Esophagus squamous epithelium (tissue), 5 donors: Measurements from ENCODE around the gene ERC2. TPM values are rescaled to one million over a fixed set of nuclear protein-coding genes. Genes with fewer than 3 reads are reported as not detected.

Source experiments
- DNase-seq: peaks from one replicate; lab custom pipeline; 2025; lab: John Stamatoyannopoulos, UW
- H3K27ac ChIP-seq, 4 donors: fragments of 200-600 bp; sonication (generic); one replicate each; pipeline ENCODE4 v1.5.1; 2016 to 2019; ENCODE audit warnings: mild to moderate bottlenecking in 1 of 4
- H3K27me3 ChIP-seq, 4 donors: fragments of 200-600 bp; sonication (generic); 1 replicate in 3 of 4; 2 replicates in 1 of 4; pipeline versions ENCODE4 v1.5.1 to v1.6.0; 2017 to 2021; ENCODE audit warnings: antibody characterized with exemption in 1 of 4
- H3K36me3 ChIP-seq, 3 donors: fragments of 200-600 bp; sonication (generic); one replicate each; pipeline ENCODE4 v1.5.1; 2016 to 2019
- H3K4me1 ChIP-seq, 3 donors: fragments of 200-600 bp; sonication (generic); one replicate each; pipeline ENCODE4 v1.5.1; 2017 to 2019
- H3K4me3 ChIP-seq, 4 donors: fragments of 200-600 bp; sonication (generic); 1 replicate in 3 of 4; 2 replicates in 1 of 4; pipeline ENCODE4 v1.5.1; 2016 to 2019; ENCODE audit warnings: mild to moderate bottlenecking in 2 of 4, moderate library complexity in 1 of 4
- H3K9me3 ChIP-seq, 3 donors: fragments of 200-600 bp; sonication (generic); one replicate each; pipeline ENCODE4 v1.5.1; 2016 to 2019
- CTCF ChIP-seq, 6 experiments: fragments of 450-650 bp in 4 of 6; fragments of 200-600 bp in 2 of 6; sonication (generic) in 2 of 6; IDR thresholded peaks; one replicate each; pipeline ENCODE4 v1.5.1; 2016 to 2019; ENCODE audit warnings: antibody characterized with exemption in 6 of 6, mild to moderate bottlenecking in 4 of 6, moderate library complexity in 4 of 6
- POLR2A ChIP-seq, 4 donors: fragments of 450-650 bp; IDR thresholded peaks; one replicate each; pipeline ENCODE4 v1.6.1; 2017; ENCODE audit warnings: antibody characterized with exemption in 4 of 4, mild to moderate bottlenecking in 4 of 4, moderate library complexity in 3 of 4
- WGBS, 2 donors: methylation state at CpG; one replicate each; pipeline ENCODE4 v1.1.5; 2018; 5-methylcytosine and 5-hydroxymethylcytosine counted together
- intact Hi-C: fragments of 100-400 bp; cut with DNase I; formaldehyde crosslinking; loops from one replicate; pipeline ENCODE4 v1.15.0; 2022
- total RNA-seq, 4 donors: library from RNA; depleted of rRNA; stranded (reverse); fragments of >200 nt; gene quantifications; one replicate each; pipeline ENCODE4 v1.1.0, GENCODE V29; 2016
- donor health status: DM: yes; HTN: yes; CAD: no.

The ERC2 gene
- total RNA-seq, 4 donors from 2014 or later: 0.12 to 1.9 (median 0.86) TPM

GRCh38 chr3:55516392-55517030 lies 951.8 kb downstream of the ERC2 start:
- DNase-seq: no peak
- WGBS, 2 donors: 77 to 80% methylated on average over 10 of the region's 10 CpGs
- H3K27ac ChIP-seq: no peak overlapping the region
- no peaks in the 10 kb centered on the region for H3K27me3 ChIP-seq
- H3K4me1 ChIP-seq: peaks cover 3 to 35% (median 9%) of the 10 kb centered on the region in 3 donors
- TF ChIP-seq POLR2A (IDR thresholded peaks at IDR 0.05): no peak
- no peak for TF ChIP-seq CTCF (IDR thresholded peaks at IDR 0.05)
- H3K4me3 ChIP-seq: no peak overlapping the region
- intact Hi-C loops: no loop called here
- H3K36me3 ChIP-seq: no peaks in the 10 kb centered on the region
- no peaks in the 10 kb centered on the region for H3K9me3 ChIP-seq

GRCh38 chr3:55515550-55516246 lies 952.6 kb downstream of the ERC2 start:
- Histone ChIP-seq H3K27me3 (no peaks in the 10 kb centered on the region), H3K9me3 (no peaks in the 10 kb centered on the region), H3K4me1 (peaks cover 0 to 27% (median 3%) of the 10 kb centered on the region in 3 donors), H3K36me3 (no peaks in the 10 kb centered on the region), H3K4me3 (no peak overlapping the region), H3K27ac (no peak overlapping the region)
- intact Hi-C loops: no loop called here
- TF ChIP-seq POLR2A (IDR thresholded peaks at IDR 0.05) (no peak), CTCF (IDR thresholded peaks at IDR 0.05) (no peak)
- no peak for DNase-seq
- 62 to 63% methylated on average over 12 to 13 of the region's 14 CpGs for WGBS, 2 donors

DNA sequence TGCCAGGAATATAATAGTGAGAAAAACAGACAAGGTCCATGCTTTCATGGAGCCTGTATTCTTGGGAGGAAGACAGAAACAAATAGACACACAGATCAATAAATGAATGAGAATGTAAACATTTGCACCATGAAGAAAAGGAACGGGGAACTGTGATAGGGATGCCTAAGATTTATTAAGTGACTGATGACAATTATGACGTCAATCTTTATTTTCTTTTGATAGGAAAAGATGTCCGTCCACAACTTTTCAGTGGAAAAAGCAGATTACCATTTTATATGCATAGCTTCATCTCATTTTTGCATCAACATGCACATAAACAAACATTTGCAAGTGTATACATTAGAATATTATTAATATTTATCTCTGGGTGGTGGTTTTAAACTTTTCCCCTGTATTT lies 953.3 kb downstream of the ERC2 start:
- 73 to 90% methylated on average over 3 of the region's 3 CpGs for WGBS, 2 donors
- no peak for DNase-seq

DNA sequence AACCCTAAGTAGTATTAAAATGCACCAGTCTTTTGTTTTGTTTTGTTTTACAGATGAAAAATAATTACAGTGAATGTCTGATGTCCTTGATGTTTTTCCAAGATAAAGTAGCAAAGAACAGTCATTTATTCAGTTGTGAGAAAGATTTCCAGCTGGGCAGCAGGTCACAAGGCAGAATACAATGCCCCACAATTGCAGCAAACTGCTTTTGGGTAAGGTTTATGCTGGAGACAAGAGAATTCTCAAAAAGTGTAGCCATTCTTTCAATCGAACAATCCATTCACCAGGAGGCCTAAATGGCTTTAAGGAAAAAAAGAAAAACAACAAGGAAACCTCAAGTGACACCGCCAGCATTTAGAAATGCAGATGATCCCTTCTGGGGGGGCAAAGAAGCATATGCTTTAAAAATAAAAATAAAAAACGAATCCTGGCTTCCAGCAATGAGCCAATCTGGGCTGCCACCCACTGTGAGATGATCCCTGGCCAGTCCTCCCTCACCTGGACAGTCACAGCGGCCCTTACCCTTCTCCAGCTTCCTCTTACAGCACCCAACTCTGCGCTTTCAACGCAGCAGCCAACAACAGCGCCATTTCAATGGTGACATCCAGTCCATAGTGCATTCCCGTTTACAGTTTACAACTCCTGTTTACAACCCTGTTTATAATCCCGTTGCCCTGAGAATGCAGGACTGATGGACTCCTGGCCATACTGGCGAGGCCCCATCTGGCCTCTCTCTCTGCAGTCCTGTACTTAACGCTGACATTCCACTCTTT lies 955.5 kb downstream of the ERC2 start:
- intact Hi-C loops: no loop called here
- DNase-seq: no peak
- Histone ChIP-seq H3K4me3 (no peak overlapping the region), H3K9me3 (no peaks in the 10 kb centered on the region), H3K36me3 (no peaks in the 10 kb centered on the region), H3K27ac (no peak overlapping the region), H3K4me1 (peaks cover 0 to 16% (median 3%) of the 10 kb centered on the region in 3 donors), H3K27me3 (no peaks in the 10 kb centered on the region)
- TF ChIP-seq POLR2A (IDR thresholded peaks at IDR 0.05): no peak
- 71 to 77% methylated on average over 11 of the region's 11 CpGs for WGBS, 2 donors

More for the DNA sequence above, 953.3 kb downstream of the ERC2 start:
- H3K4me1 ChIP-seq: peaks cover 0 to 27% (median 3%) of the 10 kb centered on the region in 3 donors
- TF ChIP-seq CTCF (IDR thresholded peaks at IDR 0.05) (no peak), POLR2A (IDR thresholded peaks at IDR 0.05) (no peak)
- intact Hi-C loops: no loop called here
- no peak overlapping the region for H3K4me3 ChIP-seq
- H3K27me3 ChIP-seq: no peaks in the 10 kb centered on the region
- H3K36me3 ChIP-seq: no peaks in the 10 kb centered on the region
- no peak overlapping the region for H3K27ac ChIP-seq
- H3K9me3 ChIP-seq: no peaks in the 10 kb centered on the region

- Histone ChIP-seq H3K27ac (no peak overlapping the region), H3K27me3 (no peaks in the 10 kb centered on the region), H3K4me3 (no peak overlapping the region), H3K4me1 (peaks cover 0 to 18% (median 3%) of the 10 kb centered on the region in 3 donors), H3K9me3 (no peaks in the 10 kb centered on the region), H3K36me3 (no peaks in the 10 kb centered on the region)
- intact Hi-C loops: no loop called here
- DNase-seq: no peak
- 22 to 34% methylated on average over 7 of the region's 7 CpGs for WGBS, 2 donors
- no peak for TF ChIP-seq POLR2A (IDR thresholded peaks at IDR 0.05)
- TF ChIP-seq CTCF (IDR thresholded peaks at IDR 0.05): no peak
These were observed 956.2 kb downstream of the ERC2 start for GRCh38 chr3:55511895-55512570.
